ENCODE data around the gene CLDN10.

GRCh38 chr13:95601216-95601615 is 48.7 kb downstream of the CLDN10 start:
- no peak for TF ChIP-seq CTCF (IDR thresholded peaks at IDR 0.05)
- no peak for TF ChIP-seq POLR2A (IDR thresholded peaks at IDR 0.05)
- no peak for TF ChIP-seq EP300 (IDR thresholded peaks at IDR 0.05)

Measured in ovary (tissue), 3 donors.